Measurements from ENCODE around the gene TACR1. TPM values are rescaled to one million over a fixed set of nuclear protein-coding genes. Genes with fewer than 3 reads are reported as not detected.
A peak's percentile ranks its signal among the peaks of the same experiment; 100 is the strongest.

The TACR1 gene
- total RNA-seq, 1 experiment from 2014 or later, result not detected

DNA sequence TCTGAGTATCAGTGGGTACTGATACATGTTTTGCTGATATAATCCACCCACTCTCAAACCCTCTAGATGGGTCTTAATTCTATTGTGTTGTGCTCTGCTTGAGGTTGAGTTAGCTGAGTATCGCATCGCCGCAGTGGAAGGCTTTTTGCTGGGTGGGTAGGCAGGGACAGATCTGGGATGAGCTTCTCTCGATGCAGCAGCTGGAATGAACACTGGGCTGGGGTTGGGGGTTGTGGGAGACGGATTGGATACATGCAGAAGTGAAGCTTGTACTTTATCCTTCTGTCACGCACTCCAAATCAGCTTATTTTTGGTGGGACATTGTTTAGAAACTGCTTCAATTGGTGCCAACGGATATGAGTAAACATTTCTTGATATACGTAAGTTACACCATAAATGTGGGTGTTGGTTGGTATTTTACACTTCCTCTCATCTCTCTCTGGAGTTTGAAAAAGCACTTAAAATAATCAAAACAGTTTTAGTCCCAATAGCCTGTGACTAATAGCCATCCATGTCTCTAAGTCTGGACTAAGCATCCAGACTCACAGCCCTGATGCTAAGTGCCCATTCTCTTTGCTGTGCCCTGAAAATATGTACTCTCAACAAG is 133.8 kb downstream of the TACR1 start:
- ChIA-PET CTCF (no interaction called here), POLR2A (ENCODE audit: unreplicated experiment) (no interaction called here)
- Histone ChIP-seq H3K27ac (ENCODE audit: low read length) (no peak overlapping the region), H3F3A (ENCODE audit: low read length, unreplicated experiment) (no peaks in the 10 kb centered on the region), H3K27me3 (ENCODE audit: low read length) (no peaks in the 10 kb centered on the region), H3K4me1 (ENCODE audit: insufficient read depth, low read length) (no peaks in the 10 kb centered on the region), H4K20me1 (ENCODE audit: low read length) (no peaks in the 10 kb centered on the region), H3K79me2 (ENCODE audit: low read length) (no peaks in the 10 kb centered on the region), H2AFZ (ENCODE audit: low read length) (no peak overlapping the region), H3K4me2 (ENCODE audit: low read length) (no peak overlapping the region), H3K9me2 (replicated peaks; ENCODE audit: low read length) (no peaks in the 10 kb centered on the region), H3K9ac (ENCODE audit: low read length) (no peak overlapping the region), H3K36me3 (ENCODE audit: low read depth, low read length) (no peaks in the 10 kb centered on the region), H3K4me3 (ENCODE audit: low read length) (no peak overlapping the region), H3K9me3 (ENCODE audit: low read length) (no peaks in the 10 kb centered on the region)
- ATAC-seq, result no peak
- BruUV-seq (replicated peaks), result no TSS peak
- no peak for DNase-seq
- intact Hi-C loops (cut with micrococcal nuclease), result loop anchor here (2.0 to 5.0 kb wide), 2 partner anchors 175 to 337 kb away; no protein-coding TSS in a partner anchor
- TF ChIP-seq EZH2 (IDR thresholded peaks at IDR 0.05; ENCODE audit: low read length, unreplicated experiment) (no peak), EZH2phosphoT487 (IDR thresholded peaks at IDR 0.05; ENCODE audit: borderline replicate concordance, low read length) (no peak)
- TF ChIP-seq, protein P1, sequence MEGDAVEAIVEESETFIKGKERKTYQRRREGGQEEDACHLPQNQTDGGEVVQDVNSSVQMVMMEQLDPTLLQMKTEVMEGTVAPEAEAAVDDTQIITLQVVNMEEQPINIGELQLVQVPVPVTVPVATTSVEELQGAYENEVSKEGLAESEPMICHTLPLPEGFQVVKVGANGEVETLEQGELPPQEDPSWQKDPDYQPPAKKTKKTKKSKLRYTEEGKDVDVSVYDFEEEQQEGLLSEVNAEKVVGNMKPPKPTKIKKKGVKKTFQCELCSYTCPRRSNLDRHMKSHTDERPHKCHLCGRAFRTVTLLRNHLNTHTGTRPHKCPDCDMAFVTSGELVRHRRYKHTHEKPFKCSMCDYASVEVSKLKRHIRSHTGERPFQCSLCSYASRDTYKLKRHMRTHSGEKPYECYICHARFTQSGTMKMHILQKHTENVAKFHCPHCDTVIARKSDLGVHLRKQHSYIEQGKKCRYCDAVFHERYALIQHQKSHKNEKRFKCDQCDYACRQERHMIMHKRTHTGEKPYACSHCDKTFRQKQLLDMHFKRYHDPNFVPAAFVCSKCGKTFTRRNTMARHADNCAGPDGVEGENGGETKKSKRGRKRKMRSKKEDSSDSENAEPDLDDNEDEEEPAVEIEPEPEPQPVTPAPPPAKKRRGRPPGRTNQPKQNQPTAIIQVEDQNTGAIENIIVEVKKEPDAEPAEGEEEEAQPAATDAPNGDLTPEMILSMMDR (conservative IDR thresholded peaks at IDR 0.05; ENCODE audit: low read depth, low read length), result no peak

DNA sequence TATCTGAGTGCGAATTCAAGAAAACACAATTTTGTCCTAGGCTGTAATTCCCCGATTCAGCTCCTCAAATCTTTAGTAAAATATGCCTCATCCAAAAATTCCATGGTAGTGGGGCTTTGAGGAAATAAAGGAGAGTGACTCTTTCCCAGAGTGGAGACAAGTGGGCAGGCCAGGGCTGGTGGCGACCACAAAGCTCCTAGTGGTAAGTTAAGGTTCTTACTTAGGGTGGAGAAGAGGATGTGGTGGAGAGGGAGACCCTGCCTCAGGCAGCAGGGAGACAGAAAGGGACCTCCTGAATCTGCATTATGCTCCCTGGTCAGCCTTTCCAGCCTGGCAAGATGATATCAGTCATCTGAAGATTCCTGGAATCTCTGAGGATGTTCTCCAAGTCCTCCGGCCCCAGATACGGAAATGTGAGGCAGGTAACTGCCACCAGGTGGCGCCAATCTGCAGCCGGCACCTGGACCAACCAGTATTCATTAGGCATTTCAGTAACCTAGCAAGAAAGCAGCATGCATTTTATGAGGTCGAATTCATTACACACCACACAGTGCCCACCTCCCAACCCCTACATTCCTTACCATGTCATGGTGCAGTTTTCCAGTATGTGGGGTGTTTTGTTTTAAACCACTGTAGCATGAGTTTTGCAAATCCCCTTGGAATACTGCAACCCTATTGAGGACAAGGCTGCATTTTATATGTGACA is 134.5 kb downstream of the TACR1 start:
- TF ChIP-seq, protein P1 (conservative IDR thresholded peaks at IDR 0.05; ENCODE audit: low read depth, low read length), result peak; percentile 97
- TF ChIP-seq EZH2 (IDR thresholded peaks at IDR 0.05; ENCODE audit: low read length, unreplicated experiment), result no peak
- Histone ChIP-seq H3K9ac (ENCODE audit: low read length) (no peak overlapping the region), H3K27ac (ENCODE audit: low read length) (no peak overlapping the region), H3K36me3 (ENCODE audit: low read depth, low read length) (no peaks in the 10 kb centered on the region), H3K4me3 (ENCODE audit: low read length) (no peak overlapping the region), H3K9me2 (replicated peaks; ENCODE audit: low read length) (no peaks in the 10 kb centered on the region), H3K4me2 (ENCODE audit: low read length) (no peak overlapping the region), H2AFZ (ENCODE audit: low read length) (no peak overlapping the region), H3K4me1 (ENCODE audit: insufficient read depth, low read length) (no peaks in the 10 kb centered on the region), H3K9me3 (ENCODE audit: low read length) (no peaks in the 10 kb centered on the region), H3K79me2 (ENCODE audit: low read length) (no peaks in the 10 kb centered on the region), H3K27me3 (ENCODE audit: low read length) (no peaks in the 10 kb centered on the region), H3F3A (ENCODE audit: low read length, unreplicated experiment) (no peaks in the 10 kb centered on the region), H4K20me1 (ENCODE audit: low read length) (no peaks in the 10 kb centered on the region)
- ATAC-seq (peak; percentile 86), DNase-seq (peak; percentile 72)
- intact Hi-C loops (cut with micrococcal nuclease), result loop anchor here (2.0 to 5.0 kb wide), 2 partner anchors 176 to 337 kb away; no protein-coding TSS in a partner anchor
- BruUV-seq (replicated peaks), result no TSS peak
- POLR2A ChIA-PET (ENCODE audit: unreplicated experiment), result interaction anchor here (0.7 kb wide), 1 partner anchor 94 kb away, joined by 4 read pairs; no protein-coding TSS in a partner anchor
- CTCF ChIA-PET, result interaction anchor here (1.0 kb wide), 1 partner anchor 93 kb away, joined by 3 read pairs; no protein-coding TSS in a partner anchor

DNA sequence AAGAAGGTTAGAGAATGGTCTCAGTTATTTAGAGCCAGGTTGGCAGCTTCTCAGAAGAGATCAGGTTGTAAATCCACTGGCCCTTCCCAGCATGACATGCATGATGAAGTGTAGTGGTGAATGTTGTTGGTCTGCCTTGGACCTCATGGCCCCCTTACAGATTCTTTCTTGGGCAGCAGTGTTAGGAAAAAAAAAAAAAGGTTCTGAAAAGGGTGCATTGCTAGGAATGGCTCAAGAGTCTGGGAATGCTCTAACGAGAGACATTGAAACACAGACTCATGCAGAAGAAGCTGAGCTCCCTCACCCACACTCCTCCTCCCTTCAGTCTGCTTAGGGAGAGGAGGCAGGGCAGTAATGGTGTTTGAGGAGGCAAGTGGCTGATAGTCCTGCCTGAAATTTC is 135.4 kb downstream of the TACR1 start:
- BruUV-seq (replicated peaks), result no TSS peak

More for the DNA sequence above, 135.4 kb downstream of the TACR1 start:
- intact Hi-C loops (cut with micrococcal nuclease), result loop anchor here (2.0 kb wide), 1 partner anchor 177 kb away; no protein-coding TSS in a partner anchor
- ChIA-PET POLR2A (ENCODE audit: unreplicated experiment) (no interaction called here), CTCF (interaction anchor here (1.0 kb wide), 1 partner anchor 94 kb away, joined by 3 read pairs; no protein-coding TSS in a partner anchor)
- DNase-seq (no peak), ATAC-seq (no peak)
- Histone ChIP-seq H3K9ac (ENCODE audit: low read length) (no peak overlapping the region), H3K9me3 (ENCODE audit: low read length) (no peaks in the 10 kb centered on the region), H3K4me1 (ENCODE audit: insufficient read depth, low read length) (no peaks in the 10 kb centered on the region), H3K4me2 (ENCODE audit: low read length) (no peak overlapping the region), H2AFZ (ENCODE audit: low read length) (no peak overlapping the region), H4K20me1 (ENCODE audit: low read length) (no peaks in the 10 kb centered on the region), H3F3A (ENCODE audit: low read length, unreplicated experiment) (no peaks in the 10 kb centered on the region), H3K36me3 (ENCODE audit: low read depth, low read length) (no peaks in the 10 kb centered on the region), H3K9me2 (replicated peaks; ENCODE audit: low read length) (no peaks in the 10 kb centered on the region), H3K27me3 (ENCODE audit: low read length) (no peaks in the 10 kb centered on the region), H3K27ac (ENCODE audit: low read length) (no peak overlapping the region), H3K79me2 (ENCODE audit: low read length) (no peaks in the 10 kb centered on the region), H3K4me3 (ENCODE audit: low read length) (no peak overlapping the region)
- no peak for TF ChIP-seq EZH2phosphoT487 (IDR thresholded peaks at IDR 0.05; ENCODE audit: borderline replicate concordance, low read length)
- TF ChIP-seq, protein P1 (conservative IDR thresholded peaks at IDR 0.05; ENCODE audit: low read depth, low read length), result no peak
- TF ChIP-seq EZH2 (IDR thresholded peaks at IDR 0.05; ENCODE audit: low read length, unreplicated experiment), result no peak
